ENCODE data around the gene ZBTB20.

GRCh38 chr3:114644367-114644766, 502.7 kb downstream of the ZBTB20 start:
- TF ChIP-seq CTCF (IDR thresholded peaks at IDR 0.05) (no peak), EP300 (IDR thresholded peaks at IDR 0.05) (no peak), POLR2A (IDR thresholded peaks at IDR 0.05) (no peak)
